ENCODE results near the gene TRAIP.

The TRAIP gene

DNA sequence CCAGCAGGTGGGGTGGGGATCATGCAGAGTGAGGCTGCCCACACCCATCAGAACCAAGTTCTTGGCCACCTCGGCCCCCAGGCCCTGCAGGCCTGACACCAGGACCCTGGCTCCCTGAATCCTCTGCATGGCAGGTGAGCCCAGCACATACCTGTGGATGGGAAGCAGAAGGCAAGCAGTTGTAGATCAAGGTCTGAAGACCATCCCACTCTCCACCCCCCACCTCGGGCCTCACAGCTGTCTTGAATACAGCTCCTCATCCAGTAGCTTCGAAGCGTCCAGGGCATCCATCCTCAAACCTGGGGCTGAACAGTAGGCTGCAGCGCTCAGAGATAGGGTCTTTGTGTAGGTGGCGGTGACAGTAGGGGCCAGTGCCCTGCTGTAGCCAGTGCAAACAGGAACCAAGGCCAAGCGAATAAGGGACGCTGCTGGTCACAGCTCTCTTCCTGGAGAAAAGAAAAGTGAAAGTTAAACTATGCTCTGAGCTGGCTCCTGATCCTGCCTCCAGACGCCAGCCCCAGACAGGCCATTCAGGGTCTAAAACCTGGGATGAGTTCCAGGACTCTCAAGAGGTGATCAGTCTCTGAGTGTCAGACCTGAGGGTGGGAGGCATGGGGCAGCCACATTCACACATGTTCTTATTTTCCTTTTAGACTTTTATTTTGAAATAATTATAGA lies 42.7 kb downstream of the TRAIP start, which contains the start of gene UBA7:
TSS of gene UBA7 (minus strand) at position 457 of the 678 bp plus-strand sequence. CDS start at position 291, 166 bp downstream.
- DNase-seq = no peak

DNA sequence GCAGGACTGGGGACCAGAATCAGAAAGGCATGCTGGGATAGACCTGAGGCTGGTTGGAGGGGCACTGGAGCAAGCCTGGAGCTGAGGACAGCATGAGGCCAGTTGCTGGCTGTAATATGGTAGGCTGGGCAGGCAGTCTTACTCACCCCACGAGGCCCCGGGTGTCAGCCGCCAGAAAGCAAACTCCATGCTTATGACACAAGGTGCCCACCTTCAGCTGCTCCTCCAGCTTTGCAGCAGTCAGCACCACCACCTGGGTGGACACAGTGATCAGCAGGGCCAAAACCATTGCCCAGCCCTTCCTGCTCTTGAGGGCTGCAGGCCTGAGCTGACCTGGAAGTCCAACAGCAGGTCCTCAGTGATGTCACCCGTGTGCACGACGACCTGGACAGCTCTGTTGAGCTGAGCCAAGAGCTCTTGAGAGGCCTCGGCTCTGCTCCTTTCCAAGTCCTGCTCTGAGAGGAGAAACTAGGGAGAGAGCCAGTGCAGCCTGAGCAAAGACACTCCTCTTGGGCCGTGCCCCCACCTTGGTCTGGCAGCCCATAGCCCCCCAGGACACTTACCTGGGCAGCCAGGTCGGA lies 43.4 kb downstream of the TRAIP start:
- no peak for DNase-seq

DNA sequence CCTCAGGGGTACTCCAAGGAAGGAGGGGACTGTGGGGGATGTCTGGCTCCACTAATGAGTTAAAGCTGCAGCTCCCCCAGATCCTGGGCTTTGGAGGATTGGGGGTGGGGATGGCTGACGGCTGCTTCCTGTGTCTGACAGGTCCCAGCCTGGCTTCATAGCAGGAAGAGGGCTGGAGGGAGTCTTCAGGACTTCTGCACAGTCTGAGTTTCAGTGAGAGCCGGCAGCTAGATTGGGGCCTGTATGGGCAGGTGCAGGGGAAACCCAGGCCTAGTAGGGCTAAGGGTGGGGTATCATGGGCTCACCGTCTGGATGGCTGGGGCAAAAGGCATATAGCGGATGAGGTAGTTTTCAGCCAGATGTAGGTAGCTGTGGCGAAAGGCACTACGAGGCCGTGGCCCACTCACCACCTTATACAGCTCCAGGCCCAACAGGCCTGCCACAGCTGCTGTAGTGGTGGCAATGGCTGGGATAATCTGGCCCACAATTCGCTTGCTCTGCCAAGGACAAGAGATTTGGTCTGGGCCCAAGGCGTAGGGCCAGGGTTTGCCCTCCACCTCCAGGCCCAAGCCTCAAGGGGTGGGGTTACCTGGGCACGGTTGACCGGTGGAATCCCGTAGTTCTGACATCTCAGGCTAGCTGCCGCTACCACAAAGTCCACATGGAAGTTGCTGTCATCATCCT lies 48.8 kb downstream of the TRAIP start:
- DNase-seq = no peak

DNA sequence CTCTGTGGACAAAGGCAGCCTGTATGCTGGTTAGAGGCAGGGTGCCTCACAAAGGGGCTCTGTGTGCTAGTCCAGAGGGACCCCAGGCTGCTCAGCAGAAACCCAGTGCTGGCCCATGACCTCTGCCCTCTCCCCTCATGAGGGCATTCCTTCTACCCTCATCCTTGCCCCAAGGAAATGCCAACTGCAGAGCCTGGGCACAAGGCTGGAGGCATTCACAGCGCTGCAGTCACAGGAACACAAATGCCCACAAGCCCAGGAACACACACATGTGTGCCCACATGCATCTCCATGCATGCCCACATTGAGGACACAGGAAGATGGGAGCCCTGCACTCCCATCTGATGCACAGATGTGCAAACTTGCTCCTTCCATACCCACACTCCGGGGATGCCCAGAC lies 49.5 kb downstream of the TRAIP start:
- no peak for DNase-seq

DNA sequence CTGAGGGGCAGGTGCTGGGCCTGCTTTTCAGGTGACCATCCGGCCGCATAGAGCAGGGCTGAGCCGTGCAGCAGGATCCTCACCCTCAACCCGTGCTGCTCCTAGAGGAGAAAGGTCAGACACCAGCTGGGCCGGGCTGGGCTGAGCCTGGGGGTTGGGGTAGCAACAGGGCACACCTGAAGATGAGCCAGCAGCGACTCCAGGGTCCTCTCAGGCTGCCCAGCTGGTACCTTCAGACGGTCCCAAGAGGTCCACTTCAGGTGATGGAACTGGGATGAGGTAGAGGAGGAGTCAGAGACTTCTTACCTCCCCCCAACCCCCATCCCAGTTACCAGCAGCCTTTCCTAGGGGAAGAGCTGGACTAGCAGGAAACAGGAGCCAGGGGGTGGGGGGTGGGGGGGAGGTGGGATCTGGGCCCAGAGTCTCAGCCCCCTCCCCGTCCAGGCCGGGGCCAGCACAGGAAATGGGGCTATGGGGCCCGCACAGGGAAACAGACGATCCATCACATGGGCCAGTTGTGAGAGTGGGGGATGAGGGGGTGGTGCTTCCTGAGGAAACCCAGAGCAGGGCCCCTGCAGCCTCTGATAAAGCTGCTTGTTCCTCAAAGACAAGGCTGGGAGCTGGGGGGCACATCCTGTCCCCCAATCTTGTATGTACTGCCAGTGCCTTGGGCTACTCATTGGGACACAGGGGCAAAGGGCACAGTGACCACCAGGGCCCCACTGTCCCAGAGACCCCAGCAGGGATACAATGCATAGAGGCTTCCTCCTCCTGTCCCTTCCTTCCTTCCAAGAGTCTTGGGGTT lies 50.3 kb downstream of the TRAIP start:
- no peak for DNase-seq

DNA sequence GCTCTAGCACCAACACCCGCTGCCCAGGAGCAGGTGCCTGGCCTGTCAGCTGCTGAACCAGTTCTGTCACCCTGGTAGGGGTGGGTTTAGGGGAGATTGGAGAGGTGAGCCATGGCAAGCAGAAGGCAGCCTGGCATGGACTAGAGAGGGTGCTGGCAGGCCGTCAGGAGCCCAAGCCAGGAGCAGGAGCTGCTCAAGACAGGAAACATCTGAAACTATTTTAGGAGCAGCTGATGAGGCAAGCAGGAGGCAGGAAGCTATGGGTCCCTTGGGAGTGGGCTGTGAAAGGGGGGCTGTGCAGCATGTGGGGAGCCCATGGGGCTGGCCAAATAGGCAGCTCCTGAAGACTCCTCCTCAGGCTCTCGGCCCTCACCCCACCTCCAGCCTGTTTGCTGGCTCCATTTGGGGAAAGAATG lies 51.0 kb downstream of the TRAIP start:
- DNase-seq = no peak

DNA sequence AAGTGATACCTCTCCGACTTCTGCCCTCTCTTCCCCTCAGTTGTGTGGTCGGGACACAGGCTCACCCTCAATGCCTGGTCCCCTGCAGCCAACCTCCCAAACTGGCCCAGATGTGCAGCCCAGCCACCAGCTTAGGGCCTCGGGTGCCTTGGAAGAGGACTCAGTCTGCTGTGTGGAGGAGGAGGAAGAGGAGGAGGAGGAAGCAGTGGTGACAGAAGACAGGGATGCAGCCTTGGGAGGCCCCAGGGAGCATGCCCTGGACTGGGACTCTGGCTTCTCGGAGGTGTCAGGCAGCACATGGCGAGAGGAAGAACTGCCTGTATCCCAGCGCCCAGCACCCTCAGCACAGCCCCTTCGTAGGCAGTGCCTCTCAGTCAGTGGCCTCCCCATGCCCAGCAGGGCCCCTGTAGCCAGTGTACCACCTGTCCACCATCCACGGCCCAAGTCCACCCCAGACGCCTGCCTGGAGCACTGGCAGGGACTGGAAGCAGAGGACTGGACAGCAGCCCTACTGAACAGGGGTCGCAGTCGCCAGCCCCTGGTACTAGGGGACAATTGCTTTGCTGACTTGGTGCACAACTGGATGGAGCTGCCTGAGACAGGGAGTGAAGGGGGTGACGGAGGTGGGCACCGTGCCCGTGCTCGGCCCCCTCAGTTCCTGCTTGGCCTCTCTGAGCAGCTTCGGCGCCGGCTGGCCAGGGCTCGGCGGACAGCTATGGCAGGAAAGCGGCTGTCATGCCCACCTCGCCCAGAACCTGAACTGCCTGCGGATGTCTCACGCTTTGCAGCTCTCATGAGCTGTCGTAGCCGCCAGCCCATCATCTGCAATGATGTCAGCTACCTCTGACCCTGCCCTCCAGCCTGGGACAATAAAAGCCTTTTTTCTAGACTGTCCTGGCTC lies 52.0 kb downstream of the TRAIP start:
- no peak for DNase-seq

DNA sequence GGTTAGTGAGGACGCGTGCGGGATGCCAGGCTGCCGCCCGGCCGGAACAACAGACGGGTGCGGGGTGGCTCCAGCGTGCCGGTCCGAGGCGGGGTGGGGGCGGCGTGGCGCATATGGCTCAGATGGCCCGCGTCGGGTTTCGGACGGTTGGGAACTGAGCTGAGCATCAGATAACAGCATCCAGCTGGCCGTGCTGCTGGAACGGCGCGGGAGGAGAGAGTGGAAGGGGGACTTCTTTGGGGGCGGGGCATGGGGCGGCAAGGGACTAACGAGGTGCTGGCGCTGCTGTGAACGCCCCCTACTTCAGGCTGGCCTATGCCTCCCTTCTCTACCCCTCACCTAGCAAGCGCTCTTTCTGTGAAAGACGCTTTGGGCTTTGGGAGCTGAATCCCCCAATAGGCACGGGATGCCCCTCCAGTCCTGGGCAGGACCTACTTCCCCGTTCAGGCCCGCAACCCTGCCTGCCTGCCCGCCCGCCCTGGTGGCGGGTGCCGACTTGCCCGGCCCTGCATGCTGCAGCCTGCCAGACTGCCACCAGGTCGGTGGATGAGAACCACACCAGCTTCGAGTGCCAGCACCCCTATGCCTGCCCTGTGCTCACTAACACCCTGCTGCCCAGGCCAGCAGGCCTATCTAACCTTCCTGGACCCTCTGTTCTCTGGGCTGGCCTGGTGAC lies 52.8 kb downstream of the TRAIP start:
- peak; percentile 31 for DNase-seq

DNA sequence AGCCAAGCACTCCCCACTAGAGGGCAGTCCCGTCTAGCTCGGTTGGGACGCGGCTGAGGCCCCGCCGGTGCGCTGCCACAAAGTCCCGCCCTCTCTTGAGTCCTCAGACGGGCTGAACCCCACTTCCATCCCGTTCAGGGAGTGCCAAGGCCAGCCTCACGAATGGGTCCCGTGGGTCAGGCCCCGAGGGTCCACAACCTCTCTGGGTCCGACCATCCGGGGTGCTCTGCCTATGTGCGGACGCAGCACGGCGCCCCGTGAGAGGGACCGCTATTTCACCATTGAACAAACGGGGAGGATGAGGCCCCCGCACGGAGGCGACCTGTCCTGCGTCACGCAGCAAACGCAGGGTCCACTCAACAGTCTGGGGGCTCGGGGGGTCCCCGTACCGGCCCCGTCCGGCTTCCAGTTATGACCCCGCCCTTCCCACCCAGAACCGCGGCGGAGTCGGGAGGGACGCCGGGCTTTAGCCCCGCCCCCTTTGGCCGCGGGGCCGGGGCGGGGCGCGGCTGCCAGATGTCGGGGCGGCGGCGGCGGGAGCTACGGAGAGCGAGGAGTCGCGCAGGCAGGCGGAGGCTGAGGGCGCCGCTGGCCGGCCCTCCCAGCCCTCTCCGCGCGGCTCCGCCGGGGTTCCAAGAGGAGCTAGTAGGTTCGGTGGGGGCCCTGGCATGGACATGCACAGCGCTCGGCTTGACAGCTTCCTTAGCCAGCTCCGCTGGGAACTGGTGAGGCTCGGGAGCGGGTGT lies 53.5 kb downstream of the TRAIP start, which contains the start of gene INKA1:
TSS of gene INKA1 (plus strand) at position 543 of the 746 bp plus-strand sequence. CDS start at position 675, 132 bp downstream.
- DNase-seq = peak; percentile 86

DNA sequence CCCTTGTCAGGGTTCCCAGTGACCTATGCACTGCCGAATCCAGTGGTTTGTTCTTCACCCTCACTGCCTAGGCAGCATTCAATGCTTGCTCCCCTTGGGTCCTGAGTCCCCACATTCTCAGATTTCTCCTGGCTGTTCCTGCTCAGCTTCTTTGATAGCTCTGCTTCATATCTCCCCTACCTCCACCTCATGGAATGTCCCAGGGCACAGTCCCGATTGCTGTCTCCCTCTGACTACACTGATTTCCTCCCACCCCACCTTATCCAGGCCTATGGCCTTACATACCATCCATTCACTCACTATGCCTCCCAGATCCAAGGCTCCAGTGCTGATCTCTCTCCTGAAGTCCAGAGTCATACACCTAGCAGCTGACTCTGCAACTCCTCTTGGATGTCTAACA lies 55.2 kb downstream of the TRAIP start:
- no peak for DNase-seq

DNA sequence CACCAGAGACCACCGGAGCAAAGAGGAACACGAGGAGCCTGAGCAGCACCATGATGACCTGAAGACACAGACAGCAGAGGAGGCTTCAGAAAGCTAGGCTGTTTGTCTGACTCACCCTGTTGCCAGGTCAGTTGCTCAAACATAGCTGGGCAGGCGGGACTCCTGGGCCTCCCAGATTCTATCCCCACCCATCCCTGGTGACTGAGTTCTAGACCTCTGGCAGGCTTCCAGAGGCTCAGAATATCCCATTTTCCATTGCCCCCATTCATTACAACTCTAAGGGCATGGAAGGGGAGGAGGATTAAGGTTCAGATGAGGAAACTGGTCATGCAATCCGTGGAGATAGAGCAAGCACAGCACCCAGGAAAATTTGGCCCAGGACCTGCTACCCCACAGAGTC lies 56.6 kb downstream of the TRAIP start, which contains the start of gene CDHR4:
TSS of gene CDHR4 (minus strand) at position 113 of the 400 bp plus-strand sequence. CDS start at position 52, 61 bp downstream.
- no peak for DNase-seq

DNA sequence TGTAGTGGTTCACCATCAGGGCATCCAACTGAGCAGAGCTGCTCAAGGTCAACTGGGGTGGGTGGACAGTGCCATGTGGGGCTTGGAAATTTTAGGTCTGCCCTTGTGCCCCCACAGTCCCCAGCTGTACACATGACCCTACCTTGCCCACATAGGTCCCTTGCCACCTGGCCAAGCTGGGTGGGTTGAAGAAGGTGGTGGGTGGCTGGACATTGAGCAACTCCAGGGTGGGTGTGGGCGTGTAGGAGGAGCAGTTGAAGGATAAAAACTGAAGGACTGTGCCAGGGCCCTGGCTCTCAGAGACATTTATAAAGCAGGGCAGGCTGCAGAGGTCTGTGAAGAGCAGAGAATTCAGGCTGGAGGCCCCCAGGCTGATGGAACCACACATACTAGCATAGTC lies 57.3 kb downstream of the TRAIP start:
- no peak for DNase-seq

DNA sequence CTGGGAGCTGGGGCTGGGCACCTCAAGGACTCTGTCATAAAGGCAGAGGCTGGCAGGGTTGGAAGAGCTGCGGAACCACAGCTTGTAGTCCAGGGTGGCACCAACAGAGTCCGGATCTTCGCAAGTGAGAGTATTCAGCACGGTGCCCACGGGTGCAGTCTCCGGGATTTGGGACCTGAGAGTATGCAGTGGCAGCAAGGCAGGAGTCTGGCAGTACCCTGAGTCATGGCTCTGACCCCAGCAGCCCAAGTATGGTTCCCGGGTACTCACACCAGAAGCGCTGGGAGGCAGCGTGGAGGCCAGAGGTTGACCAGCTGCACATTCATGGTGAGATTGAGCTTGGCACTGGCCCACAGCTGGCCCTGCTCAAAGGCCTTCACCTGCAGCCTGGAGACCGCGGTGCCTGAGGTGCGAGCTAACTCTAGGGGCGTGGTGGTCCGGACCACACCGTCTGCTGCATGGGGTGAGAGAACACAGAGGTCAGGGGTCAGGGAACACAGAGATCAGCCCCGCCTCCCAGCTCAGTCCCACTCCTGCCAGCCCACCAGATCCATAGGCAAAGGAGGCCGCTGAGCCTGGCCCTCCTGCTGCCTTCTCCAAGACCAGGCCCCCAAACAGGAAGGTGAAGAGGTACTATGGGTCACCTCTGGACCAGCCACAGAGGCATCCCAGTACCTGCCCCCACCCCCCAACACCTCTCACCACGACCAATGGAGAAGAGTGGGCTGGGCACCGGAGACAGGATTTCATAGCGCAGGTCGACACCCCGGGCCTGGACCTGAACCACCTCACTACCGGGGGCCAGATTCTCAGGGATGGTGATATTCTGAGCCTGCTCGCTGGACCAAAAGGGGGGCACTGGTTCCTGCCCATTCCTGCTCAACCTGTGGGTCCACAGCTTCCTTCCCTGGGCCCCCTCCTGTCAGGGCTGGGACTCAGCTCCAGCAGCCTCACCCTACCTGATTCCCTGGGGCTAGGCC lies 61.1 kb downstream of the TRAIP start:
- no peak for DNase-seq

DNA sequence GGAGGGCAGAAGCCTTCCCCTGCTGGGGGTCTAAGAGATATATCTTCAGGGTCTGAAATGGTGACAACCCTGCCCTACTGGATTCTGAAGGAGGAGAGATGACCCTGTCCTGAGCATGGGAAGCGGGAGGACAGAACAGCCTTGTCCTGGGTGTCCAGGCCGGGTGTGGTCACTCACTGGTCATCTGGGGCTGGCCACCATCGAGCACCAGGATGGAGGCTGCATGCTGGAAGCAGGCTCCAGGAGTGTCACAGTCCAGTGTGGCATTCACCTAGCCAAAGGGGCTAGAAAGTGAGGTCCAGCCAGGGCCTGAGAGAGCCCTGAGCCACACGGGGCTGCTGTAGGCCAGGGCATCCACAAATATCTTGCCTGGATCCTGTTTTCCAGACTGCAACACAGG lies 61.9 kb downstream of the TRAIP start:
- no peak for DNase-seq

DNA sequence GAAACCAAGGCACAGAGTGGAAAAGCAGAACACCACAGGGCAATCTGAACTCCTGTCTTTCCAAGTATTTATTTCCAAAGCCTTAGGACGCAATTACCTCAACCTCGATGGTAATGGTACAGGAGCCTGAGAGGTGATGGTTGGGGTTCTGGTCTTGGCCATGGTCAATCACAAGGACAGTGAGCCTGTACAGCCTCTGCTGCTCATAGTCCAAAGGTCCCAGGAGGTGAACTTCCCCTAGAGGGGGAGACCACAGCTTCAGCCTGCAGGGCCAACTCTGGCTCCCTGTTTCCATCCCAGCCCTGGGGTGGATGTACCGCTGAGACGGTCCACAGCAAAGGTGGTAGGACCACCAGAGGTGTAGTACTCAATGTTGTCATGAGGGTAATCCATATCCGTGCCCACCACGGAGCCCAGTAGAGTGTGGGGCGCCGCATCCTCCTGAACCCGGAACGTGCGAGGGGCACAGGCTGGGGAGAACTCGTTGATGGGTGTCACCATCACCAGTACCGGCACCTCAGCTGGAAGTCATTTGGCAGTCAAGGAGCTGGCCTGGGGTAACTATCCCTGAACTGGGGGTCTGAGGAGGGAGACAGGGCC lies 62.8 kb downstream of the TRAIP start:
- DNase-seq = no peak

DNA sequence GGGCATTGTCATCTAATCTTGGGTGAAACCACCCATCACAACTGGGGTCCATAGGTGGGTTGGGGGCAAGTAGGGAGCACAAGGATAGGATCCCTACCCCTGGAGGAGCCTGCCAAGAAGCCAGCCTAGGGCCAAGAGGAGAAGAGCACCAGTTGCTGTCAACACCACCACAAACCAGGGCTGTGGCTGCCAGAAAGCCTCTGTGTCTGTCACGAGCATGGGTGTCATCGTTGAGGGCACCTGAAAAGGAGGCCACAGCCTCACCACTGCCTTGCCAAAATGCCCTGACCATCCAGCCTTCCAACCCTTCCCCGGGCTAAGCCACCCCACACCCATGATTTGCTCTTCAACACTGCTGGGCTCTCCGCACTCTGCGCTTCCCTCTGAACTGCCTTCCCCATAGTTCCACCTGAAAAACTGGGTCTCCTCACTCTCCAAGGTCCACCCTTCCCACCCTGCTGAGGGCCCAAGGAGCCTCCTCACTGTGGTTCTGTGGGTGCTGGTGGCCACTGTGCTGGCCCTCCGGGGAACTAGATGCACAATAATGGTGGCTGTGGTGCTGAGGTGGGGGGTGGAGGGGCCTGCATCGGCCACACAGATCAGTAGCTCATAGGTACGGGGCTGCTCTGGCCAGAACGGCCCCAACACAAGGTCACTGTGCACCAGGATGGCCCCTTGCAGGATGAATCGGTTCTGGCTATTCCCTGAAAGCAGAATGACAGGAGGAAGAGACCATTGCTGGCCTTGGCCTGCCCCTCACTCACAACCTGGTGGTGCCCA lies 63.8 kb downstream of the TRAIP start:
- DNase-seq = no peak

DNA sequence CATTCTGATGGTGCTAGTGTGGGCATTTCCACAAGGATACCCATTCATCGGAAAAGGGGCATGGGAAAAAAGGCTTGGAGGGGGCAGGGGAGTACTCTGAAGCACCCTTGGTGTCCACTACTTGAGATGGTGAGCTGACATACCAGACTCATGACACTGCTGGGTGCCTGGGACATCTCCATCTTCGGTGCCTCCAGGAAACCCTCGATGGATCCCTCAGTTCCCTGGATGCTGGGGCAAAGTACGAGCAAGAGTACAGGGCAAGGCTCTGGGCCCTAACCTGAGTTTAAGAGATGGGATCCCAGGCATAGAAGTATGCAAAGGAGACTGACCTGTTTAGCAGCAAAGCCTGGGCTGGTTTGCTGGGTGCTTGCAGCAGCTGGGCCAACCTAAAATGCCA lies 64.8 kb downstream of the TRAIP start:
- no peak for DNase-seq

Measured in stimulated activated CD4-positive, alpha-beta T cell treated with anti-CD3 and anti-CD28 coated beads, Interleukin-1b, Interleukin-23, amount 100 ng/mL, for 48 hours (primary cell).